ENCODE measurements around the gene VPS11.

Gene VPS11

GRCh38 chr11:119120639-119121007 is 53.0 kb downstream of the VPS11 start:
- peaks cover 49% of the 10 kb centered on the region for H3K4me1 Mint-ChIP-seq (ENCODE audit: low read depth)
- no peaks in the 10 kb centered on the region for H3K9me3 Mint-ChIP-seq
- H3K27ac Mint-ChIP-seq = peak overlapping the region; percentile 87
- H3K27me3 Mint-ChIP-seq = no peaks in the 10 kb centered on the region
- peaks cover 56% of the 10 kb centered on the region for H3K36me3 Mint-ChIP-seq (ENCODE audit: low read depth)
- H3K4me3 Mint-ChIP-seq = peak overlapping the region; percentile 92
- intact Hi-C loops (cut with micrococcal nuclease) = loop anchor here (2.0 kb wide), 1 partner anchor 14 kb away; the partner anchor contains the start of gene C2CD2L

- Mint-ChIP-seq H3K4me3 (peak within 1 kb of the TSS; percentile 92), H3K27me3 (no peaks in the 10 kb centered on the region), H3K4me1 (ENCODE audit: low read depth) (peaks cover 43% of the 10 kb centered on the region), H3K27ac (peak within 1 kb of the TSS; percentile 87), H3K9me3 (no peaks in the 10 kb centered on the region), H3K36me3 (ENCODE audit: low read depth) (peaks cover 50% of the 10 kb centered on the region)
- intact Hi-C loops (cut with micrococcal nuclease) = loop anchor here (2.0 kb wide), 1 partner anchor 14 kb away; the partner anchor contains the start of gene C2CD2L
These were observed 53.6 kb downstream of the VPS11 start, which contains the start of gene HINFP for GRCh38 chr11:119121008-119121810. HINFP (plus strand) TSS chr11:119121580; CDS start chr11:119126945, 5,365 bp downstream.

DNA sequence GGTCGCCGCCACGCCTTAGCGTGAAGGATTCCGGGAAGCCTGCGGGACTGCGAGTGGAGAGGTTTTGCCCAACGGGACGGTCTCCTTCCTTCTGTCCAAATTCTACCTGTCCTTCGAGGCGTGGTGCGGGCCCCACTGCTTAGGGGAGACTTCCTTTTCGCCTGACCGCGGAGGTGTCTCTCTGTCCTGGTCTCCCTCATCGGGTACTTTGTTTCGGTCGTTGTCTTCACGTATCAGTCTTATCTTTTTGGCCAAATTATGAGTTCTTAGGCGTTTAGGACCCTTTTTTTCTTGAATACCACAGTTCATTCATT is 54.1 kb downstream of the VPS11 start:
- H3K27me3 Mint-ChIP-seq = no peaks in the 10 kb centered on the region
- H3K36me3 Mint-ChIP-seq (ENCODE audit: low read depth) = peaks cover 47% of the 10 kb centered on the region
- H3K9me3 Mint-ChIP-seq = no peaks in the 10 kb centered on the region
- peak overlapping the region; percentile 87 for H3K27ac Mint-ChIP-seq
- H3K4me3 Mint-ChIP-seq = peak overlapping the region; percentile 92
- peaks cover 39% of the 10 kb centered on the region for H3K4me1 Mint-ChIP-seq (ENCODE audit: low read depth)
- intact Hi-C loops (cut with micrococcal nuclease) = loop anchor here (2.0 kb wide), 1 partner anchor 15 kb away; the partner anchor contains the start of gene C2CD2L

DNA sequence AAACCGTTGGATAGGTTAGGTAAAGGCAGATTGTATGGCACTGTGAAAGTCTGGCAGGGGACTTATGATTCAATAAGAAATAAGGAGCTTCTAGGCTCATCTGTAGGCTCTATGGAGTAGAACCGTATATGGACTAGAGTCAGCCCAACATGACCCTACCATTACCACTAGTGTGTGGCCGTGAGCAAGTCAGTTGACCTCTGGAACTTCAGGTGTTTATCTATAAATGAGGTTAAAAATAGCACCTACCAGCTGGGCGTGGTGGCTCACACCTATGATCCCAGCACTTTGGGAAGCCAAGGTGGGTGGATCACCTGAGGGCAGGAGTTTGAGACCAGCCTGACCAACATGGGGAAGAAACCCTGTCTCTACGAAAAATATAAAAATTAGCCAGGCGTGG is 58.2 kb downstream of the VPS11 start:
- intact Hi-C loops (cut with micrococcal nuclease) = no loop called here
- no peaks in the 10 kb centered on the region for H3K9me3 Mint-ChIP-seq
- H3K4me3 Mint-ChIP-seq = no peak overlapping the region
- H3K36me3 Mint-ChIP-seq (ENCODE audit: low read depth) = peaks cover 66% of the 10 kb centered on the region
- H3K27ac Mint-ChIP-seq = no peak overlapping the region
- peaks cover 25% of the 10 kb centered on the region for H3K4me1 Mint-ChIP-seq (ENCODE audit: low read depth)
- H3K27me3 Mint-ChIP-seq = no peaks in the 10 kb centered on the region

DNA sequence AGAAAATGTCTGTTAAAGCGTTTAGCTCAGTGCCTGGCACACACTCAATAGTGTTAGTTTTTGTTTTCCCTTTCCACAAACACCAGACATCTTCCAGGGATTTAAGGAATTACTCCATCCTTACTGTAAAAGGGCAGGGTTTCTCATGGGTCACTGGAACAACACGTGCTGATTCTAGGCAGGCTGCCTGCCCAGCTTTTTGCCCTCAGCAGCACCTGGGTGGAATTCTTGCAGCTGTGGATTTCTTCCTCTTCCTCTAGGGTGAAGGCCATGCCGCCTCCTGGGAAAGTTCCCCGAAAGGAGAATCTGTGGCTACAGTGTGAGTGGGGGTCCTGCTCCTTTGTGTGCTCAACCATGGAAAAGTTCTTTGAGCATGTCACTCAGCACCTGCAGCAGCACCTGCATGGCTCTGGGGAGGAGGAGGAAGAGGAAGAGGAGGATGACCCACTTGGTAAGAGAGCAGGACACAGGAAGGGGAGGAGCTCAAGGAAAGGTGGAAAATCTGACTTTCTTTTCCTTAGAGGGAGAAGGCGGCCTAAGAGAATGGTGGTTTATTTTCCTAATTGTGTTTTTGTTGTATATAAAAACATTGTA is 59.2 kb downstream of the VPS11 start:
- Mint-ChIP-seq H3K27ac (no peak overlapping the region), H3K36me3 (ENCODE audit: low read depth) (peaks cover 71% of the 10 kb centered on the region), H3K27me3 (no peaks in the 10 kb centered on the region), H3K4me3 (no peak overlapping the region), H3K4me1 (ENCODE audit: low read depth) (peaks cover 21% of the 10 kb centered on the region), H3K9me3 (no peaks in the 10 kb centered on the region)
- intact Hi-C loops (cut with micrococcal nuclease) = no loop called here

- Mint-ChIP-seq H3K27me3 (no peaks in the 10 kb centered on the region), H3K4me1 (ENCODE audit: low read depth) (peaks cover 15% of the 10 kb centered on the region), H3K36me3 (ENCODE audit: low read depth) (peaks cover 82% of the 10 kb centered on the region), H3K9me3 (no peaks in the 10 kb centered on the region), H3K27ac (no peak overlapping the region), H3K4me3 (no peak overlapping the region)
- intact Hi-C loops (cut with micrococcal nuclease) = no loop called here
These were observed 63.0 kb downstream of the VPS11 start for GRCh38 chr11:119130662-119131061.
